Stimulated activated CD8-positive, alpha-beta memory T cell treated with anti-CD3 and anti-CD28 coated beads, Interleukin-12 subunit alpha, Interleukin-12 subunit beta, amount 100 ng/mL, for 4 hours (primary cell): ENCODE measurements around the gene PDLIM4.

Experiments
- DNase-seq: peaks from one replicate; pipeline ENCODE4 v3.0.0-alpha.2; 2020; ENCODE audit warnings: low read depth

Gene PDLIM4

GRCh38 chr5:132267166-132267739 lies 9.8 kb downstream of the PDLIM4 start:
- DNase-seq = no peak

GRCh38 chr5:132267931-132268768 lies 10.7 kb downstream of the PDLIM4 start:
- no peak for DNase-seq

- DNase-seq = no peak
Observed at GRCh38 chr5:132268769-132269551, 11.5 kb downstream of the PDLIM4 start.

GRCh38 chr5:132269635-132270334 lies 12.3 kb downstream of the PDLIM4 start:
- DNase-seq = no peak

- DNase-seq = no peak
Observed at GRCh38 chr5:132270335-132270665, 12.8 kb downstream of the PDLIM4 start.

GRCh38 chr5:132270706-132271105 lies 13.2 kb downstream of the PDLIM4 start:
- DNase-seq = no peak

GRCh38 chr5:132271251-132272246 lies 14.1 kb downstream of the PDLIM4 start:
- no peak for DNase-seq

GRCh38 chr5:132272311-132273210 lies 15.1 kb downstream of the PDLIM4 start:
- peak; percentile 37 for DNase-seq

- DNase-seq = no peak
Observed at GRCh38 chr5:132273631-132274030, 16.1 kb downstream of the PDLIM4 start.

- no peak for DNase-seq
Observed at GRCh38 chr5:132274050-132274792, 16.7 kb downstream of the PDLIM4 start.

GRCh38 chr5:132275367-132276220 lies 18.1 kb downstream of the PDLIM4 start:
- DNase-seq = no peak

GRCh38 chr5:132277256-132277655 lies 19.8 kb downstream of the PDLIM4 start:
- DNase-seq = no peak

- DNase-seq = no peak
Observed at GRCh38 chr5:132277971-132278853, 20.7 kb downstream of the PDLIM4 start.

GRCh38 chr5:132279801-132280200 lies 22.3 kb downstream of the PDLIM4 start:
- DNase-seq = no peak

- no peak for DNase-seq
Observed at GRCh38 chr5:132280371-132281240, 23.1 kb downstream of the PDLIM4 start.

GRCh38 chr5:132281856-132282614 lies 24.5 kb downstream of the PDLIM4 start:
- DNase-seq = no peak
